HAP-1 (cell line): Measurements from ENCODE around the gene SPINK7.
"Not testable (repeated sequence)": the region's sequence is repeated elsewhere in the genome, so short reads cannot be mapped to it uniquely, and the experiment has no call there.

ENCODE experiments used
- DNase-seq, 2 experiments: peaks; one replicate each; pipeline ENCODE4 v3.0.0-alpha.2; 2016 to 2020; ENCODE audit warnings: low spot score in 2 of 2
- H3K27me3 ChIP-seq: fragments of 250-450 bp; sonication (Bioruptor Pico); 2 replicates; pipeline ENCODE4 v1.5.1; 2020; ENCODE audit warnings: low read depth, mild to moderate bottlenecking, moderate library complexity
- H3K36me3 ChIP-seq: fragments of 250-450 bp; sonication (Bioruptor Pico); replicated peaks from 2 replicates; pipeline ENCODE4 v1.5.1; 2020; ENCODE audit warnings: mild to moderate bottlenecking
- H3K4me1 ChIP-seq: fragments of 250-450 bp; sonication (Bioruptor Pico); 2 replicates; pipeline ENCODE4 v1.5.1; 2020; ENCODE audit warnings: mild to moderate bottlenecking
- H3K4me3 ChIP-seq: fragments of 250-450 bp; sonication (Bioruptor Pico); 2 replicates; pipeline ENCODE4 v1.5.1; 2020; ENCODE audit warnings: mild to moderate bottlenecking, moderate library complexity
- H3K9me3 ChIP-seq: fragments of 250-450 bp; sonication (Bioruptor Pico); 2 replicates; pipeline ENCODE4 v1.5.1; 2020; ENCODE audit warnings: mild to moderate bottlenecking, moderate library complexity
- in situ Hi-C: fragments of 300-500 bp; cut with MboI; formaldehyde crosslinking; loops from 3 replicates; pipeline ENCODE4 v1.14.3; 2020; ENCODE audit warnings: low sequenced_read_pairs, inconsistent platforms, mixed read lengths

SPINK7 gene

DNA sequence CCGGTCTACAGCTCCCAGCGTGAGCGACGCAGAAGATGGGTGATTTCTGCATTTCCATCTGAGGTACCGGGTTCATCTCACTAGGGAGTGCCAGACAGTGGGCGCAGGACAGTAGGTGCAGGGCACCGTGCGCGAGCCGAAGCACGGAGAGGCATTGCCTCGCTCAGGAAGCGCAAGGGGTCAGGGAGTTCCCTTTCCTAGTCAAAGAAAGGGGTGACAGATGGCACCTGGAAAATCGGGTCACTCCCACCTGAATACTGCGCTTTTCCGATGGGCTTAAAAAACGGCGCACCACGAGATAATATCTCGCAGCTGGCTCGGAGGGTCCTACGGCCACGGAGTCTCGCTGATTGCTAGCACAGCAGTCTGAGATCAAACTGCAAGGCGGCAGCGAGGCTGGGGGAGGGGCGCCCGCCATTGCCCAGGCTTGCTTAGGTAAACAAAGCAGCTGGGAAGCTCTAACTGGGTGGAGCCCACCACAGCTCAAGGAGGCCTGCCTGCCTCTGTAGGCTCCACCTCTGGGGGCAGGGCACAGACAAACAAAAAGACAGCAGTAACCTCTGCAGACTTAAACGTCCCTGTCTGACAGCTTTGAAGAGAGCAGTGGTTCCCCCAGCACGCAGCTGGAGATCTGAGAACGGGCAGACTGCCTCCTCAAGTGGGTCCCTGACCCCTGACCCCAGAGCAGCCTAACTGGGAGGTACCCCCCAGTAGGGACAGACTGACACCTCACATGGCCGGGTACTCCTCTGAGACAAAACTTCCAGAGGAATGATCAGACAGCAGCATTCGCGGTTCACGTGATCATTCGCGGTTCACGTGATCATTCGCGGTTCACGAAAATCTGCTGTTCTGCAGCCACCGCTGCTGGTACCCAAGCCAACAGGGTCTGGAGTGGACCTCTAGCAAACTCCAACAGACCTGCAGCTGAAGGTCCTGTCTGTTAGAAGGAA, 8.1 kb downstream of the SPINK7 start:
- H3K4me1 ChIP-seq, H3K36me3 ChIP-seq, in situ Hi-C loops, H3K9me3 ChIP-seq, H3K4me3 ChIP-seq, DNase-seq, H3K27me3 ChIP-seq: not testable (repeated sequence)

DNA sequence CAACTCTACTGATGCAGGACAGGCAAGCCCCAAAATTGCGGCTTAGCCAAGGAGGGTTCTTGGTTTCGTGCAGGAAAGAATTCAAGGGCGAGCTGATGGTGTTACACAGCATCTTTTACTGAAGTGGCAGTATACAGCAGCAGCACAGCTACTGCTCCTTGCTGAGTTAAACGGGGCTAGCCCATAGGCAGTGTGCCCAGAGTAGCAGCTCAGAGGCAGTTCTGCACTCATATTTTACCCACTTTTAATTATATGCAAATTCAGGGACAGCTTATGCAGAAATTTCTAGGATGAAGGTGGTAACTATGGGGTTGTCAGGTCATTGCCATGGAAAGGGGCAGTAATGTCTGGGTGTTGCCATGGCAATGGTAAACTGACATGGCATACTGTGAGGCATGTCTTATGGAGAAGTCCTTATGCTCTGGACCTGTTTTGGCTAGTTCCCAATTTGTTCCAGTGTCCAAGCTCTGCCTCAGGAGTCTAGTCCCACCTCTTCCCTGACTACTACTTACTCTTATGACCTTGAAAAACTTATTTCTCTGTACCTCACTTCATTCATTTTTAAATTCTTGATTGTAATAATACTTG, 21.1 kb downstream of the SPINK7 start:
- no peak for DNase-seq
- no peaks in the 10 kb centered on the region for H3K36me3 ChIP-seq
- in situ Hi-C loops: no loop called here
- H3K4me3 ChIP-seq: no peak overlapping the region
- no peaks in the 10 kb centered on the region for H3K9me3 ChIP-seq
- H3K27me3 ChIP-seq: no peaks in the 10 kb centered on the region
- no peaks in the 10 kb centered on the region for H3K4me1 ChIP-seq

GRCh38 chr5:148335259-148335658, 23.0 kb downstream of the SPINK7 start, which contains the start of gene SPINK9:
TSS of gene SPINK9 (plus strand) at chr5:148335559. CDS start at chr5:148335614, 55 bp downstream.
- Histone ChIP-seq H3K36me3 (no peaks in the 10 kb centered on the region), H3K4me1 (no peaks in the 10 kb centered on the region), H3K4me3 (no peak within 1 kb of the TSS), H3K9me3 (no peaks in the 10 kb centered on the region), H3K27me3 (no peaks in the 10 kb centered on the region)
- DNase-seq: no peak
- in situ Hi-C loops: no loop called here

GRCh38 chr5:148336704-148337435, 24.6 kb downstream of the SPINK7 start:
- in situ Hi-C loops: no loop called here

DNA sequence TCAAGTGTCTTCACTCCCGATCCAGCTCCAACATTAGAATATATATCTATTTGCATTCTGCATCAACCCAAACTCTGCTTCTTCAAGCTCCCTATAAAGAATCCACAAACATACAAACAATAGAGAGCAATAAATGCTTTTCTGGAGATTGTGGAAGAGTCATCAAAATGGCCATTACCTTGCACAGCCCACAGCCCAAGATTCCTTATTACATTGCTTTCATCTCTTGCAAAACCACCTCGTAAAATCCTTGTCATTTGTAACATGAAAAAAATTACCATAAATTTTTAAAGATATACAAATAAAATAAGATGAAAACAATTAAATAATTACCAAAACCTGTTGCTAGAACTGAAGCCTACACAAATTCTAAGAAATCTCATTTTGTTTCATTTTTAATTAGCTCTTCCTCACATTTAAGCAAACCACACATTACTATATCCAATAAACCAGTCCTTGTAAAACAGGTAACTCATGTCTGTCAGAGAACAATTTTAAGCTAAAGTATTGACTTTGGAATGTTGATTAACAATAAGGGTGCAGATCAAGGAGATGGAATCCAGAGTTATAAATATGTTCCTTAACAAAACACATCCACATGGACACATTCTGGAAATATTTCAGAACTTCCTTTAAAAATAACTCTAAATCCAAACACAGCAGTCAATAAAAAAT, 30.3 kb downstream of the SPINK7 start:
- no peaks in the 10 kb centered on the region for H3K9me3 ChIP-seq
- H3K27me3 ChIP-seq: no peaks in the 10 kb centered on the region
- in situ Hi-C loops: no loop called here
- H3K36me3 ChIP-seq: no peaks in the 10 kb centered on the region
- no peak overlapping the region for H3K4me3 ChIP-seq
- no peaks in the 10 kb centered on the region for H3K4me1 ChIP-seq
- no peak for DNase-seq

More at GRCh38 chr5:148336704-148337435, 24.6 kb downstream of the SPINK7 start:
- Histone ChIP-seq H3K4me1 (no peaks in the 10 kb centered on the region), H3K4me3 (no peak overlapping the region), H3K9me3 (no peaks in the 10 kb centered on the region), H3K36me3 (no peaks in the 10 kb centered on the region), H3K27me3 (no peaks in the 10 kb centered on the region)
- DNase-seq: no peak

DNA sequence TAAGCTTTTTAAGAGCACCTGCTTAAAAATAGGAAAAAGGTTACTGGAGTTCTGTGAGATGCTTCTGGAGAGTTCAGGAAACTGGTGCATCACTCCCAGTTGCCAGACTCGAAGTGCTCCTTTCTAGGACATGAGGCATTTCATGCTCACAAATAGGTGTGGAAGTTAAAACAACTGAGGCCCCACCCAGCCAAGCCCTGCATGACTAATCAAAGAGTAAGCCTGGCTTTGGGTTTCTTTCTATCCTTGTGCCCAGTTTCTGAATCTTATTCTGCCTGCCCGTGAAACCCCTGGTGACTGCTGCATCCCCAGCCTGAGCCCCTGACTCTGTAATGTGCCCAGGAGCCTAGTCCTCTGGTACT, 30.8 kb downstream of the SPINK7 start:
- Histone ChIP-seq H3K4me3 (no peak overlapping the region), H3K36me3 (no peaks in the 10 kb centered on the region), H3K9me3 (no peaks in the 10 kb centered on the region), H3K4me1 (no peaks in the 10 kb centered on the region), H3K27me3 (no peaks in the 10 kb centered on the region)
- in situ Hi-C loops: no loop called here
- DNase-seq: no peak

GRCh38 chr5:148343603-148344487, 31.6 kb downstream of the SPINK7 start:
- Histone ChIP-seq H3K9me3 (no peaks in the 10 kb centered on the region), H3K27me3 (no peaks in the 10 kb centered on the region), H3K36me3 (no peaks in the 10 kb centered on the region), H3K4me3 (no peak overlapping the region), H3K4me1 (no peaks in the 10 kb centered on the region)
- DNase-seq: no peak
- in situ Hi-C loops: no loop called here

- Histone ChIP-seq H3K36me3 (no peaks in the 10 kb centered on the region), H3K27me3 (no peaks in the 10 kb centered on the region), H3K9me3 (no peaks in the 10 kb centered on the region), H3K4me3 (no peak overlapping the region), H3K4me1 (no peaks in the 10 kb centered on the region)
- DNase-seq: no peak
- in situ Hi-C loops: no loop called here
Observed at GRCh38 chr5:148347706-148348105, 35.5 kb downstream of the SPINK7 start.

GRCh38 chr5:148352696-148353095, 40.5 kb downstream of the SPINK7 start:
- in situ Hi-C loops: no loop called here
- Histone ChIP-seq H3K9me3 (no peaks in the 10 kb centered on the region), H3K4me3 (no peak overlapping the region), H3K27me3 (no peaks in the 10 kb centered on the region), H3K4me1 (no peaks in the 10 kb centered on the region), H3K36me3 (no peaks in the 10 kb centered on the region)
- DNase-seq: no peak

- DNase-seq: no peak
- Histone ChIP-seq H3K4me1 (no peaks in the 10 kb centered on the region), H3K9me3 (no peaks in the 10 kb centered on the region), H3K27me3 (no peaks in the 10 kb centered on the region), H3K4me3 (no peak overlapping the region), H3K36me3 (no peaks in the 10 kb centered on the region)
- in situ Hi-C loops: no loop called here
Observed at GRCh38 chr5:148353634-148354033, 41.4 kb downstream of the SPINK7 start.

- DNase-seq: no peak
- H3K27me3 ChIP-seq: no peaks in the 10 kb centered on the region
- no peaks in the 10 kb centered on the region for H3K9me3 ChIP-seq
- no peak overlapping the region for H3K4me3 ChIP-seq
- no peaks in the 10 kb centered on the region for H3K36me3 ChIP-seq
- in situ Hi-C loops: no loop called here
- H3K4me1 ChIP-seq: no peaks in the 10 kb centered on the region
Observed at GRCh38 chr5:148364343-148364742, 52.1 kb downstream of the SPINK7 start.
